ENCODE results near the gene MB.

MB gene

DNA sequence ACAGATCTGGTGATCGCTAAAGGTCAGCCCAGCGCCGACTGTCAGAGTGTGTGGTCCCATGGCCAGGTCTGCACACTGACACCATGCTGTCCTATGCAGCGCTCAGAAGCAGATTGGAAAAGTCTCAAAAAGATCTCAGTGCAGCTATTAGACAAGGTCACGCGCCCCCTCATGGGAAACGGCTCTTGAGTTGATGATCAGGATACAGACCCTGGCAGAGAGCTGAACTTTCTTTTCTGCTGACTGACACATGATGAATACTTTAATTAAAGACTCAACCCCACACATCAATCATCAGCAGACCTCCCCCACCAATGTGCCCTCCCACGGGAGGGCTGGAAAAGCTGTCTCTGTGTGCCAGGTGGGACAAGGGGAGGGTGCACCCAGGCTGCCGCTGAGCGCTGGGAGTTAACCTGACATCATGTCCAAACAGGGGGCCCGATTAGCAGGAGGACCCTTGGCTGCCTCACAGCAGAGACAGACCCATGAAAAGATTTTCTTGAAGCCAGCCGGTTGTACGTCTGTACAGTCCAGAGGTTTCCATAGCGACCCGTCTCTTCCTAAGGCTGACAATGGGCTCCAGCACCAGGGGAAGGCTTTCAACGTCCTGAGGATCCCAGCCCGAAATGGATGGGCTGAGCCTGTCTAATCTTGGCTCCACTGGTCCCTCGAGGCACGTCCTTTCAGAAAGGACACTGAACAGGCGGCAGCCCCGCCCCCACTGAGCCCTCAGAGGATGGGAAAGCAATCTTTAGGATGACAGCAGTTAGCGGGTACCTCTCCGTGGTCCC lies 49.6 kb downstream of the MB start:
- H3K4me3 ChIP-seq (replicated peaks; ENCODE audit: insufficient read depth, low read length), result no peak overlapping the region
- no peaks in the 10 kb centered on the region for H3K27me3 ChIP-seq (ENCODE audit: insufficient read depth, poor library complexity, severe bottlenecking)
- H3K27ac ChIP-seq (replicated peaks), result no peak overlapping the region
- no peak for TF ChIP-seq SPI1 (IDR thresholded peaks at IDR 0.05; ENCODE audit: borderline replicate concordance, low read depth)
- TF ChIP-seq CTCF (IDR thresholded peaks at IDR 0.05; ENCODE audit: insufficient read depth, low read length), result no peak
- TF ChIP-seq, protein P1, sequence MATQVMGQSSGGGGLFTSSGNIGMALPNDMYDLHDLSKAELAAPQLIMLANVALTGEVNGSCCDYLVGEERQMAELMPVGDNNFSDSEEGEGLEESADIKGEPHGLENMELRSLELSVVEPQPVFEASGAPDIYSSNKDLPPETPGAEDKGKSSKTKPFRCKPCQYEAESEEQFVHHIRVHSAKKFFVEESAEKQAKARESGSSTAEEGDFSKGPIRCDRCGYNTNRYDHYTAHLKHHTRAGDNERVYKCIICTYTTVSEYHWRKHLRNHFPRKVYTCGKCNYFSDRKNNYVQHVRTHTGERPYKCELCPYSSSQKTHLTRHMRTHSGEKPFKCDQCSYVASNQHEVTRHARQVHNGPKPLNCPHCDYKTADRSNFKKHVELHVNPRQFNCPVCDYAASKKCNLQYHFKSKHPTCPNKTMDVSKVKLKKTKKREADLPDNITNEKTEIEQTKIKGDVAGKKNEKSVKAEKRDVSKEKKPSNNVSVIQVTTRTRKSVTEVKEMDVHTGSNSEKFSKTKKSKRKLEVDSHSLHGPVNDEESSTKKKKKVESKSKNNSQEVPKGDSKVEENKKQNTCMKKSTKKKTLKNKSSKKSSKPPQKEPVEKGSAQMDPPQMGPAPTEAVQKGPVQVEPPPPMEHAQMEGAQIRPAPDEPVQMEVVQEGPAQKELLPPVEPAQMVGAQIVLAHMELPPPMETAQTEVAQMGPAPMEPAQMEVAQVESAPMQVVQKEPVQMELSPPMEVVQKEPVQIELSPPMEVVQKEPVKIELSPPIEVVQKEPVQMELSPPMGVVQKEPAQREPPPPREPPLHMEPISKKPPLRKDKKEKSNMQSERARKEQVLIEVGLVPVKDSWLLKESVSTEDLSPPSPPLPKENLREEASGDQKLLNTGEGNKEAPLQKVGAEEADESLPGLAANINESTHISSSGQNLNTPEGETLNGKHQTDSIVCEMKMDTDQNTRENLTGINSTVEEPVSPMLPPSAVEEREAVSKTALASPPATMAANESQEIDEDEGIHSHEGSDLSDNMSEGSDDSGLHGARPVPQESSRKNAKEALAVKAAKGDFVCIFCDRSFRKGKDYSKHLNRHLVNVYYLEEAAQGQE (IDR thresholded peaks at IDR 0.05; ENCODE audit: insufficient replicate concordance, low read depth), result no peak
- no peak for TF ChIP-seq POLR2AphosphoS5 (IDR thresholded peaks at IDR 0.05; ENCODE audit: low read depth)
- TF ChIP-seq GABPA (IDR thresholded peaks at IDR 0.05; ENCODE audit: low read depth), result no peak
- DNase-seq (ENCODE audit: low read depth in 1 of 2, low spot score in 1 of 2), result no peak

- TF ChIP-seq POLR2AphosphoS5 (IDR thresholded peaks at IDR 0.05; ENCODE audit: low read depth) (no peak), GABPA (IDR thresholded peaks at IDR 0.05; ENCODE audit: low read depth) (no peak), SPI1 (IDR thresholded peaks at IDR 0.05; ENCODE audit: borderline replicate concordance, low read depth) (no peak), CTCF (IDR thresholded peaks at IDR 0.05; ENCODE audit: insufficient read depth, low read length) (no peak)
- TF ChIP-seq, protein P1 (IDR thresholded peaks at IDR 0.05; ENCODE audit: insufficient replicate concordance, low read depth), result no peak
- no peak overlapping the region for H3K4me3 ChIP-seq (replicated peaks; ENCODE audit: insufficient read depth, low read length)
- no peak for DNase-seq (ENCODE audit: low read depth in 1 of 2, low spot score in 1 of 2)
- no peaks in the 10 kb centered on the region for H3K27me3 ChIP-seq (ENCODE audit: insufficient read depth, poor library complexity, severe bottlenecking)
- H3K27ac ChIP-seq (replicated peaks), result no peak overlapping the region
Measured at GRCh38 chr22:35564975-35565867, 51.9 kb downstream of the MB start.

DNA sequence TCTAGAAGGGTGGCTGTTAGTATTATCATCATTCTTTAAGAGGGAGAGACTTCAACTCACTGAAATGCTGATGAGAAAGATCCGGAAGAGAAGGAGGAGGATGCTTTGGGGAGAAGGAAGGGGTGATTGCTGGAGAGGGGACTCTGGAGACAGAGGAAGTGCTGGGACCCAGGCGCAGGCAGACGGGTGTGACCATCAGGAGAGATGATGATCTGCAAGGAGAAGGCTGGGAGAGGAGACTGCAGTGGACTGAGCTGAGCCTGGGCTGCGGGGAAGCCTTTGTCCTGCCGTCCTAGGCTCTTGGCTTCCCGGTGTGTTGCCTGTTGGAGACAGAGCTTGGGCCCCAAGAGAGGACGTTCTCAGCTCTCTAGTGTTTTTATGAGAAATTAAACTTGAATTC lies 53.9 kb downstream of the MB start:
- no peak overlapping the region for H3K27ac ChIP-seq (replicated peaks)
- no peak for DNase-seq (ENCODE audit: low read depth in 1 of 2, low spot score in 1 of 2)
- TF ChIP-seq SPI1 (IDR thresholded peaks at IDR 0.05; ENCODE audit: borderline replicate concordance, low read depth) (no peak), POLR2AphosphoS5 (IDR thresholded peaks at IDR 0.05; ENCODE audit: low read depth) (no peak), CTCF (IDR thresholded peaks at IDR 0.05; ENCODE audit: insufficient read depth, low read length) (no peak), GABPA (IDR thresholded peaks at IDR 0.05; ENCODE audit: low read depth) (no peak)
- TF ChIP-seq, protein P1 (IDR thresholded peaks at IDR 0.05; ENCODE audit: insufficient replicate concordance, low read depth), result no peak
- no peak overlapping the region for H3K4me3 ChIP-seq (replicated peaks; ENCODE audit: insufficient read depth, low read length)
- no peaks in the 10 kb centered on the region for H3K27me3 ChIP-seq (ENCODE audit: insufficient read depth, poor library complexity, severe bottlenecking)
